Measurements from ENCODE around the gene NOS2.
"Not testable (repeated sequence)": the region's sequence is repeated elsewhere in the genome, so short reads cannot be mapped to it uniquely, and the experiment has no call there.

Gene NOS2

DNA sequence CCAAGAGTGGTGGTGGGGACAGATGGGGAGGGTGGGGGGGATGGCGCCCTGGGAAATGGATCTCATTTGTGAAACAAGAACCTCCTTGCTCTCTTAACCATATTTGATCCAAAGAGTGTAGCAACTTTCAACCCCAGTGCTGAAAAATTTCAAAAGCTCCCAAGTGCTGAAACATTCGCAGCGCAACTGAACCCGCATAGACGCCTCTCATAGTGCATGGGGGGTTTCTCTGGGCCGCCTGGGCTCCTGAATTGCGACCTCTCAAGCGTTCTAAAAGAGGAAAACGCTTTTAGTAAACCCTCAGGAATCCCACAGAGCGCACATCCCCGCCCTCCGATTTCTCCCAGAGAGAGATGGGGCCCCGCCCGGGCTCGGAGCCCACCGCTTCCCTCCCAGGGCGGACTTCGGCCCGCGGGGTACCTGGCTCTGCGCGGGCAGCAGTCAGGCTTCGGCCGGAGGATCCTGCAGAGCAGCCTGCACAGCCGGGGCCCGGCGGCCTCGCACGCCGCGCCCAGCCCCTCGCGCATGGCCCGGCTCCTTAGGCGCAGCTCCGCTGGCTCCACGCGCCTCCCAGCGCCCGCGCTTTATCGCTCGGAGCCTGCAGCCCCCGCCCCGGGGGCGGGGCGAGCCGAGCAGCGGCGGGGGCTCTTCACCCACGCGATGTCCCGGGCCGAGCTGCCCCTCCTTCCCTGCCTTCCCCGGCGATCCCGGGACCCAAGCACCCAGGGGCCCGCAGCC, 7.0 kb downstream of the NOS2 start:
- no peak for DNase-seq (ENCODE audit: extremely low read depth in 1 of 2, low read depth in 1 of 2)

DNA sequence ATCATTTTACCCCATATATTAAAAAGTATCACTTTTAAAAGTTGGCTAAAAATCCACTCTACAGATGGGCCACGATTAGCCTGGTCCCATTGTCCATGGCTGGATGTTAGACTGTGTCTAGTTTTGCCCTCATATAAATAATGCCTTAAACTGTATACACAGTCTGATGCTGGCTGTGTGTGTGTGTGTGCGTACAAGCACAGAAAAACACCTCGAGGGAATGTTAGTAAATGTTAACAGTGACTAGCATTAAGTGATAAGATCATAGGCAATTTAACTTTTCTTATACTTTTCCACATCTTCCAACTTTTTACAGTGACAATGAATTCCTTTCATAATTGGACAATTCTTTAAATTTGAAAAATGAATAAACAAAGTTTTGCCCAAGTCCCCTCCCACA, 8.2 kb downstream of the NOS2 start:
- no peak for DNase-seq (ENCODE audit: extremely low read depth in 1 of 2, low read depth in 1 of 2)

DNA sequence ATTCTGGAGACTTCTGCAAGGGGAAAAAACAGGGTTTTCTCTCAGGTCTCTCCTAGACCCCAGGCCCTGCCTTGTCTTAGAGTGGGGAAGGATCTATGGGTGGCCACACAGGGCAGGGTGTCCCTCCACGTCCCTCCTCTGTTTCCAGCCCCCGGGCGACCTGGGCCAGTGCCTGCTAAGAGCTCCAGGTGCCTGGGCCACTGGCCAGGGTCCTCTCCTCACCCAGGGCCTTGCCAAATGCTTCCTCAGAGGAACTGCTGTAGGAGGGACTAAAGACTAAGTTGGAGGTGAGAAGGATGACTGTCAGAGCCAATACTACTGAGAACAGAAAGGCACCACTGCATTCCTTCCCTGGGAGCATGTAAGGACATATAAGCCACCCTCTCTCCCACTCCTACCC, 11.4 kb downstream of the NOS2 start:
- no peak for DNase-seq (ENCODE audit: extremely low read depth in 1 of 2, low read depth in 1 of 2)

DNA sequence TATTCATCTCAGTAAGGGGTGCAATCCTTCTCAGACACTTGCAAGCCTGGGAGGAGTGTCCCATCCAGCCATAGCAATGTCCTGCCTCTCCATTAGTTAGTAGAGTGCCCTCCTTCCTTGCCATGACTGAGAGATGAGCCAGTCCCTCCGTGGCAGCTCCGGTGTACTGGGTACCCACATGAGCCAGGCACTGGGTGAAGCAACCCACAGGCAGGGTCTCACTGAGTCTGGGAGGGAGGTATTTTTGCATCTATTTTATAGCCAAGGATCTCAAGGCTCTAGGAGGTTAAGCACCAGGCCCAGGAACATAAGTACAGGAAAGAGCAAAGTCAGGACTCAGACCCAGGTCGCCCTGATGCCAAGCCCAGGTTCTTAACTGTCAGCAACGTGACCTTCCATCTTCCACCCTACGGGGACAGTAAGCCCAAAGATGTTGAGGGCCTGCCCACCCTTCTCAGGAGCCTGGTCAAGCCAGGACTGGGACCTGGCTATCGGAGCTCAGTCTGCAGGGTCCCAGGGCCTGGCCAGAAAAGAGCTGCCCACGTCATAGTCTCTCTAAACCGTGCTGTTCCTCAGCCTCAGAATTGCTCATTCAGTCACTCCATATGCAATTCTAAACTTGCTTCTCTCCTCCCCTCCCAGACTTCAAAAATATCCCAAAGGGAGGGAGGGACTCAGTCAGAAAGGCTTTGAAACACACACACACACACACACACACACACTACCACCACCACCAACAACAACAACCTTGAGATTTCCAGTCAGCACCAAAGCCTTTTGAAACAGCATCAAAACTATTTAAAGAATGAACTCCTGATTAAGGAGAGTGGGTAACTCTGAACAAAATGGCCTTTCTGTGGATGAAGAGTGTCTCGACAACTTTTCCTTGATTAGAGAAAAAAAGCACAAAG, 16.6 kb downstream of the NOS2 start:
- DNase-seq (ENCODE audit: extremely low read depth in 1 of 2, low read depth in 1 of 2), result no peak

DNA sequence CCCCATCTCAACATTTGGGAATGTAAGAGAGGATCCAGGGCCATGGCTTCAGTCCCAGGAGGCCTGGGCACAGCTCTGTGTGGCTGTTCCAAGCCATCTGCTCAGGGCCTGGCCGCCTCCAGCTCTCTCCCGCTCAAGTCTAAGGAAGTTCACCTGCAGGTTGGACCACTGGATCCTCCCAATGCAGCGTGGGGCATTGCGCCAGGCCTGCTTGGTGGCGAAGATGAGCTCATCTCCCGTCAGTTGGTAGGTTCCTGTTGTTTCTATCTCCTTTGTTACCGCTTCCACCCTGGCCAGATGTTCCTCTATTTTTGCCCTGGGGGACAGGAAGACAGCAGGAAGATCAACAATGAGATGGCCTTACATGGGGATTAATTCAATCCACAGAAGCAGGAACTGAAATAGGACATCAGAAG, 17.5 kb downstream of the NOS2 start:
- no peak for DNase-seq (ENCODE audit: extremely low read depth in 1 of 2, low read depth in 1 of 2)

DNA sequence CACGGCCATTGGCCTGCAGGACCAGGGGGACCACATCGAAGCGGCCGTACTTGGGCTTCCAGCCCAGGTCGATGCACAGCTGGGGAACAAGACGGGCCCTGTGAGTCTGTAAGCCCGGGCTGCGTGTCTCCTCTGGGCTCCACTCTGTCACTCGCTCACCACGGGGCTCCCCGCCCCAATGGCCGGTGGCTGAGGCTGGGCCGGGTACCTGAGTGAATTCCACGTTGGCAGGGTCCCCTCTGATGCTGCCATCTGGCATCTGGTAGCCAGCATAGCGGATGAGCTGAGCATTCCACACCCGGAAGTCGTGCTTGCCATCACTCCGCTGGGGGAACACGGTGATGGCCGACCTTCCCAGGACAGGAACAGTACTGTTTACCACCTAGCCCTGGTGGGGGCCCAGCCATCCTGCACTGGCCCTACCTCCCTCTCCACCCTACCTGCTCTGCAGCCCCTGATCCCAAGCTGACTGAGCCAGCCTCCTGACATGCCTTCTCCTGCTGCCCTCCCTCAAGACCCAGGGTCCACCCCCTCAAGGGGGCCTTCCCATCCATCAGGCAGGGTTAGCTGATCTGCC, 19.4 kb downstream of the NOS2 start:
- no peak for DNase-seq (ENCODE audit: extremely low read depth in 1 of 2, low read depth in 1 of 2)

DNA sequence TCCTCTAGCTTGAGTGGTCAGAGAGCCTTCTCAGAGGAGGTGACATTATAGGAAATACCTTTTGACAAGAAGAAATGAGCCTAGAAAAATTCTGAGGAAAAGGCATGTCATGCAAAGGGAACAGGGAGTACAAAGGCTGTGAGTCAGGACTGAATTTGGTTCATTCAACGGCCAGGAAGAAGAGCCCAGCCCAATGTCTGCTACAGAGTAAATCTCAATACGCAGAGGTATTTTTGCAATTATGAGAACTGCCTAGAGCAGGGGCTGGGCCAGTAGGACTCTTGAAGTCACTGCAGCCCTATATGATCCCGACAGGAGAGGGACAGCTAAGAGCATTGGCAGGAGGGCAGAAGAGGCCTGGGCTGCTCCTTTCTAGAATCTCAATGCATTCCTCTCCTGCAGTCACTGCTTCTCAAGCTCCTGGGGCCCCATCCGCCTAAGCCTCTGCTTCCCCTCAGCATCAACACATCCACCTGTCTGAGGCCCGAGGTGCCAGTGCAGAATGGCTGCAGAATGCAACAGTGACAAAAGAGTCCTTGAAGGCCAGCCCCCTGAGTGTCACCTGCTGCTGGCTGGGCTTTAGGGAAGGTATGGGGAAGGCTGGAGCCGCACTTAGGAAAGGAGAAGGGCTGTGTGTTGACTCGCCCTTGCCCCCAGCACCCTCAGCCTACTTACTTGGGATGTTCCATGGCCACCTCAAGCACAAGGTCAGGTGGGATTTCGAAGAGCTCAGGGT, 20.1 kb downstream of the NOS2 start:
- no peak for DNase-seq (ENCODE audit: extremely low read depth in 1 of 2, low read depth in 1 of 2)

DNA sequence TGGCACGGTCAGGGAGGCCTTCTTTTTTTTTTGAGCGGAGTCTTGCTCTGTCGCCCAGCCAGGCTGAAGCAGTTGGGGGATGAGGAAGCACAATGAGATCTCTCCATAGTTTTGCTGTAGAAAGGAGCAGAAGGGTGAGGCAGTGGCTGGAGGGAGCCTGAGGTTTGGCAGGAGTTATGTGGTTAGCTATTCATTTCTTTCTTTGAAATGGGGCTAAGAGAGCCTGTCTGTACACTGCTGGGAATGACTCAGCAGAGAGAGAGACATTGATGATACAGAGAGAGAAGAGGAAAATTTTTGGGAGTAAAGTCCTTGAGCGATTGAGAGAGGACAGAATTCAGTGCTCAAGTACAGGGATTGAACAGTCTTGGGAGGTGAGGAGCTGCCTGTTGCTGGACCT, 22.1 kb downstream of the NOS2 start:
- DNase-seq (ENCODE audit: extremely low read depth in 1 of 2, low read depth in 1 of 2), result no peak

DNA sequence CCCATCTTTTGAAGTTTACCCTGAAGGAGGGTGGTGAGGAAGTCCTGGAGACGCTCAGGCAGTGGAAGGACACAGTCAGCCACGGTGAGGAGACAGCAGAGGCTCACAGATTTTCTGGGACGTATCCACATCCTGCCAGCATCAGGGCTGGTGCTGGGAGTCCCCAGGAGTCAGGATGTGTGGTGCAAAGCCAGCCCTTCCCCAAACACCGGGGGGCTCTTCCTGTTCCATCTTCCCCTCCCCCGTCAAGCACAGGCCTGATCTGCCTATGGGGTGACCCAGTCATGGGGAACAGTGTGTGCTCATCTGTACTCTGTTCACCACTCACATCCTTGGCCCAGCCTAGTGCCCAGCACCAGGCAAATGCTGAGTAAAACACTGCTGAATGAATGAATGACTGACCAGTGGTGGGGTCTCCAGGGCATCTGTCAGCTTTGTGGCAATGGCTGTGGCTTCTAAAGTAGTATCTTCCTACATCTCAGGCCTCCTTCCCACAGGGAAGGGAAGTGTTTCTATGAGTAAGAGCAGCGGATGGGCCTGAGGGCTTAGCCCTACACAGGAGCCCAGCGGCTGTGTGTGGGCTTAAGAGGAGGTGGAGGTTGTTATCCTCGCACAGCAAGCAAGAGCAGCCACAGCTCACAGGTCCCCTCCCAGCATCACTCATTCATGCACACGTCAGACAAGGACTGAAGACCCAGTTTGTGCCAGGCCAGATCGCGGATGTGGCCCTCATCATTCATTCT, 23.3 kb downstream of the NOS2 start:
- no peak for DNase-seq (ENCODE audit: extremely low read depth in 1 of 2, low read depth in 1 of 2)

DNA sequence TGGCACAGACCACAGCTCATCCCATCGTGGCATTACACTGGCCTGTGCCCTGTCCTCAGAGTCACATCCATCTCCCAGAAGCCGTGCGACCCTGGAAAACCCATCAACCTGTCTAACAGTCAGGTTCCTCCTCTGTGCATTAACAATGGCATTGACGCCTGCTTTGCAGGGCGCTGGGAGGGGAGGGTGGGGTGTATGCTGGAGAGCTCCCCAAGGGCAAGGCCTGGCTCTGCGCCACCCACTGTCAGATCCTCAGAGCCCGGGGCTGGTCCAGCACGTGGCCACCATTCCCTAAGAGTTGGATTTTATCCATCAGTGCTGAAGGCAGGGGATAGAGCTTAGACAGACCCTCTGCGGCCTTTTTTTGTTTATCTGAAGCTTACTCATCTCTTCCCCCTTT, 28.7 kb downstream of the NOS2 start:
- no peak for DNase-seq (ENCODE audit: extremely low read depth in 1 of 2, low read depth in 1 of 2)

DNA sequence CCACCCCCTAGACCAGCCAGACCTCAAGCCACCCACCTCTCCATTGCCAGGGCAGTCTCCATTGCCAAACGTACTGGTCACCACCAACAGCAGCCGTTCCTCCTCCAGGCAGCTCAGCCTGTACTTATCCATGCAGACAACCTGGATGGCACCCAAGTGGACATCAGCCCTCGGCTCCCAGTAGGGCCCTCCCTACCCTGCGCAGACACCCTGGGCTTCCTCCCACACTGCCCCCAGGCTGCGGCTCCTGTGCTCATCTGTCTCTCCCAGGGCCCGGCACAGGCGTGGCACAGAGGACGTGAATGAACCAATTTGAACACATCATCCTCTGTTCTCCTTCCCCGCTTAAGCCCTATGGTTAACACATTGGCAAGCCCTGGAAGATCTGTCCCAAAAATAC, 29.5 kb downstream of the NOS2 start:
- DNase-seq (ENCODE audit: extremely low read depth in 1 of 2, low read depth in 1 of 2), result no peak

DNA sequence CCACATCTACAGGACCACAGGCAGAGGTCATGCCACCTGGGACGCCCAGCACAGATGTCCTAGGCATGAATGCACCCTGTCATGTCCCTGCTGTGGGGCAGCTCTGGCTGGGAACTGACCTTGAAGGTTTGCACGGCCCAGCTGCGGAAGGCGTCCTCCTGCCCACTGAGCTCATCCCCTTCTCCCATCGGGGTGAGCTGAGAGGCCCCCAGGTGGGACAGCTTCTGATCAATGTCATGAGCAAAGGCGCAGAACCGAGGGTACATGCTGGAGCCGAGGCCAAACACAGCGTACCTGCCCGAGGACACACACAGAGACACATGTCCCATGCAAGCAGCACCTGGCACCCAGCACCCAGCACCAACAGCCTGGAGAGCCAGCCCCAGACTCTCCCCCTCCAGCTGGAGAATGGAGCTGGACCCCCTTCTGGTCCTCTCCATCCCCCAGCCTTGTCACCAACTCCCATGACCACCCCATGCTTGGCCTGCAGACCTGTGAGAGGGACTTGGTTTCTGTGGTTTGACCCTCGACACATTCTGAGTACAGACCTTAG, 31.4 kb downstream of the NOS2 start:
- no peak for DNase-seq (ENCODE audit: extremely low read depth in 1 of 2, low read depth in 1 of 2)

DNA sequence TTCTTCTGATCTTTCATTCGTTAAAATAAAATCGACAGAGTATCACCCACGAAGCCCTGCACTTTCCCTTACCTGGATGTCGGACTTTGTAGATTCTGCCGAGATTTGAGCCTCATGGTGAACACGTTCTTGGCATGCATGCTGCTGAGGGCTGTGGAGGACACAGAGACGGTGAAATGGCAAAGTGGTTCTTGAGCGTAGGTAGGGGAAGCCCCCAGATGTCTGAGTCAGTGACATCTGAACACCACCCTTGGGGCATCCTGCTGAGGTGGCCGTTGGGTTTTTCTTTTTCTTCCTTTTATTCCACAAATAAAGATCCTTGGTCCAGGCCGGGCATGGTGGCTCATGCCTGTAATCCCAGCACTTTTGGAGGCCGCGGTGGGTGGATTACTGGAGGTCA, 33.9 kb downstream of the NOS2 start:
- no peak for DNase-seq (ENCODE audit: extremely low read depth in 1 of 2, low read depth in 1 of 2)

DNA sequence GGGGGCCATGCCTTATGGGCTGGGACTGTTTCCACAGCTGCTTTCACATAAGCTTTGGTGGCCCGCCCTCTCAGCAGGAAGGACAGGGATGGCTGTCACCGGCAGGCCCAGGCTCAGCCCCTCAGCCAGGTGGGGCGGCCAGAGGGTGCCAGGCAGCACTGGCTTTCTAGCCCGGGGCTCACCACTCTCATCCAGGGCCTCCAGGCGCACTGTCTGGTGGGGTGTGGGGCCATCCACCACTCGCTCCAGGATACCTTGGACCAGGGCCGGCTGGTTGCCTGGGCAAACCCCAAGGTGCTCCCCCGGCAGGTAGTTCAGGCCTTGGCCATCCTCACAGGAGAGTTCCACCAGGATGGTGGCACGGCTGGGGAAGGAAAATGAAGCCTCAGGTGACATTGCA, 35.0 kb downstream of the NOS2 start:
- no peak for DNase-seq (ENCODE audit: extremely low read depth in 1 of 2, low read depth in 1 of 2)

DNA sequence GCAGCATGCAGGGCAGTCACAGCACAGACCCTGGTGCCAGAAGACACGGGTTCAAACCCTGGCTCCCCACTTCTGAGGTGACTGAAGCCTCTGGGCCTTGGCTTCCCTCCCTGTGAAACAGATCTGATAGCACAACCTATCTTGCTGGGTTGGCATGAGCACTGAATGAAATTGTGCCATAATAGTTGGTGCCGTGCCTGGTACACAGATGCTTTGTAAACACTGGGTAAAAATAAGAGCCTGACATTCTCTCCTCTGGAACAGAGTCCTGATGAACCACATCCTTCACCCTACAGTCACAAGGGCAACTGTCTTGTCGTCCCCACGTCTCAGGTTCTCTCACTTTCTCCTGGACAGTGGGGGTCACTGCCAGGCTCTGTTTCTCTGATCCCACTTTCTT, 35.7 kb downstream of the NOS2 start:
- no peak for DNase-seq (ENCODE audit: extremely low read depth in 1 of 2, low read depth in 1 of 2)

DNA sequence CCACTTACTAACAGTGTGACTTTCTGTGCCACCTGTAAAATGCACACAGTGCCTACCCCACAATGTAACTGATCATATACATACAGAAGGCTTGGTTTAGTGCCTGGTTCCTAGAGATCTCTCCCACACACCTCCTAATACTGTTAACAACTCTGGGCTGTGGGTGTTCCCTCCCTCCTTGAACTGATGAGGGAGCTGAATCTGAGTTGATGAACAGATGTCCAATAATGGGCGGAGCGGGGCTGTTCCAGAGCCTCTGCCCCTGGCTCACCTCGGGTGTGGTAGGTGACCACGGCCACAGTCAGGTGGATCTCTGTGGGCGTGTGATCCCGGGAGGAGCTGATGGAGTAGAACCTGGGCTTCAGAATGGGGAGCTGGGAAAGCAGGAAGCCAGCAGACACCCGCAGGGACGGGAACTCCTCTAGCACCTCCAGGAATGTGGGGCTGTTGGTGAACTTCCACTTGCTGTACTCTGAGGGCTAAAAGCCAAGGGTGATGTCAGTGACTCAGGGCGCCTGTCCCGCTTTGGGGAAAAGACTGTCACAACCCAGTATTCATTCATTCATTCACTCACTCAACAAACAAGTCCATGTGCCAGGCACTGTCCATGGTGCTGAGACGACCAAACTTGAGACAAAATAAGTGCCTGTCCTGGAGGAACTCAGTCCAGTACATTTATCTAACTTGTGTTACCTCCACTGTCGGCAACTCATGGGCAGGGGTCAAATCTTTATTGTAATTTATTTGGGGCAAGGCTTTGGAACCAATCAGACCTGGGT, 37.6 kb downstream of the NOS2 start:
- DNase-seq (ENCODE audit: extremely low read depth in 1 of 2, low read depth in 1 of 2), result no peak

DNA sequence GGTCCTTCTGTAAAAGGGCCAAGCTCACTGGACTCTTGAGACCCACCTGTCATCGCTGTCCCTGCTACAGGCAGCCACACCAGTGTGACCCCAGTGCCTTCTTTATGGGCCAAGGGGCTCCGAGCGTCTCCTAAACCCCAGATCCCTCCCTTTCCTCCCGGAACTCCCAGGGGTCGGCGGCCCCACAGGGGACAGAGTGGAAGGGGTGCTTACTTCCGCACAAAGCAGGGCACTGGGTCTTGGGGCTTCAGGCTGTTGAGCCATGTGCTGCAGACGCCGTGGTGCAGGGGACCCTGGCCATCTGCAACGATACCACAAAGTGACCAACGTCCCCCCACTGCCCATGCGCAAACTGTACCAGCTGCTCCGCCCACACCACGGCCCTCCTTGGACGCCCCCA, 39.4 kb downstream of the NOS2 start:
- DNase-seq (ENCODE audit: extremely low read depth in 1 of 2, low read depth in 1 of 2), result not testable (repeated sequence)

DNA sequence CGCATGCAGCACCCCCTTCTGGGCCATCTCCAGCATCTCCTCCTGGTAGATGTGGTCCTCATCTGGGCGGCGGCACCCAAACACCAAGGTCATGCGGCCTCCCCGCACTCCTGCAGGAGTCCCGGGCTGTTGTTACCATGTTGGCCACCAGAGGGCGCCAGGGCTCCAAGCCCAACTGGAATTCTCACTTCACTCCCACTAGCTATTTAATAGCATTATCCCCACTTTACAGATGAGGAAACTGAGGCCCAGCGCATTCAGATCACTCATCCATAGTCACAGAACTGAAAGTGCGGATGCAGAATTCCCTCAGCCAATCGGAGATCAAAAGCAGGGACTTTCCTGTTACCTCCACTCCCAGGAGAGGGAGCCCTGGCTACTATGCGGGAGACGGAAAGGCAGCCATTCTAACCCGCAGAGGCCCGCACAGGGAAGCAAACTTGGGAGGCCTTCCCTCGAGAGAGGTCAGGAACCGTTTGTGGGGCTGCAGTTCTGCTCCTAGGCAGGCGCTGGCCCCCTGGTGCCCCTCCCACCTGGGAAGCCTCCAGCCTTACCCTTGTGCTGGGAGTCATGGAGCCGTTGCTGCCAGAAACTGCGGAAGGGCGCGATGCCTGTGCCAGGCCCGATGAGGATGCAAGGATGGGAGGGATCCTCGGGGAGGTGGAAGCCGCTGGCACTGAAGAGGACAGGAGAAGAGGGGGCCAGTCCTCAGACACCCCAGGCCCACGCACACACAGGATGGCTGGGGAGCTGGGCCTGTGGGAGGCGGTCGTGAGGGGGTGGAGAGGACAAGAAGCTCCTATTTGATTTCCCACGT, 40.1 kb downstream of the NOS2 start:
- peak; percentile 20 to 56 for DNase-seq (ENCODE audit: extremely low read depth in 1 of 2, low read depth in 1 of 2)

DNA sequence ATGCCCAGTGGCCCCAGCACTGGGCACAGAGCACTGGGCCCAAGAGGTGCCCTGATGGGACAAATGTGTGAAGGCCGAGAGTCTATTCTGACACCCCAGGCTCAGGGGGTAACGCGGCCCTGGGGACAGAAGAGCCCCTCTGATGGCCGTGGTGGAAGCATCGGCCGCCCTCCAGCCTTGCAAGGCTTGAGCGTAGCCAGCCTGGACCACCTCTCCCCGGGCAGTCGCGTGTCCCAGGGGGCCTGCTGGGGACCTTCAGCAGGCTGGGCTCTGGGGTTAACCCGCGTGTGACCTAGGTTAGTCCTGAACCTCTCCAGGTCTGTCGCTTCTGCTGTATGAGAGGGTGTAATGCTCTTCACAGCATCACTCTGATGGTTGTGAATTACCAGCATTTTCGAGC, 40.8 kb downstream of the NOS2 start:
- DNase-seq (ENCODE audit: extremely low read depth in 1 of 2, low read depth in 1 of 2), result no peak

Data from activated CD8-positive, alpha-beta memory T cell treated with anti-CD3 and anti-CD28 coated beads for 1 hour (primary cell).